Kidney (tissue), 14 donors: Measurements from ENCODE around the gene UTP25. TPM values are rescaled to one million over a fixed set of nuclear protein-coding genes. Genes with fewer than 3 reads are reported as not detected.

Source experiments
- DNase-seq, 5 donors: peaks; one replicate each; pipeline ENCODE4 v3.0.0-alpha.2; 2013 to 2020
- FAIRE-seq: peaks from 2 replicates; lab custom pipeline; 2012; peaks lifted over from hg19 to GRCh38; lab: Jason Lieb, UNC
- H3K27ac ChIP-seq, 2 donors: one replicate each; pipeline ENCODE4 v1.7.0; 2013; ENCODE audit warnings: low read depth in 2 of 2, low read length in 2 of 2, inconsistent platforms in 1 of 2
- H3K27me3 ChIP-seq: one replicate; pipeline ENCODE4 v1.7.1; 2013; ENCODE audit warnings: low read length, inconsistent platforms; ENCODE audit not compliant: control insufficient read depth, insufficient read depth
- H3K36me3 ChIP-seq, 3 donors: one replicate each; pipeline versions ENCODE4 v1.7.0 to v1.7.1; 2013; ENCODE audit warnings: low read length in 3 of 3, control low read depth in 1 of 3, inconsistent platforms in 1 of 3; ENCODE audit not compliant: insufficient read depth in 3 of 3, control insufficient read depth in 2 of 3
- H3K4me1 ChIP-seq, 3 donors: one replicate each; pipeline versions ENCODE4 v1.7.0 to v1.7.1; 2013; ENCODE audit warnings: low read length in 3 of 3, inconsistent platforms in 1 of 3, low read depth in 1 of 3; ENCODE audit not compliant: control insufficient read depth in 2 of 3, insufficient read depth in 2 of 3
- H3K4me3 ChIP-seq, 3 donors: one replicate each; pipeline versions ENCODE4 v1.7.0 to v1.8.1; 2013; ENCODE audit warnings: low read length in 3 of 3, control low read depth in 1 of 3, inconsistent platforms in 1 of 3
- H3K9ac ChIP-seq, 3 donors: one replicate each; pipeline versions ENCODE4 v1.7.0 to v1.7.1; 2013; ENCODE audit warnings: low read length in 3 of 3, control low read depth in 1 of 3, inconsistent platforms in 1 of 3
- H3K9me3 ChIP-seq, 3 donors: one replicate each; pipeline versions ENCODE4 v1.7.0 to v1.7.1; 2013; ENCODE audit warnings: low read length in 3 of 3, control low read depth in 1 of 3, inconsistent platforms in 1 of 3; ENCODE audit not compliant: control insufficient read depth in 2 of 3, insufficient read depth in 1 of 3
- intact Hi-C: fragments of 100-400 bp; cut with DNase I; formaldehyde crosslinking; loops from one replicate; pipeline ENCODE4 v1.11.1; 2022
- polyA plus RNA-seq: library from polyadenylated mRNA; stranded (reverse); fragments of 350-450 nt; fragmentation: Illumina TruSeq; extraction: RNeasy Lipid Tissue Mini Kit (QIAGEN cat#74804); gene quantifications from one replicate; pipeline ENCODE4 v1.2.3, GENCODE V29; 2014; ENCODE audit warnings: low read depth, low replicate concordance; ENCODE audit not compliant: insufficient read depth
- total RNA-seq: library from RNA; stranded (reverse); fragmentation: NEBNext Ultra II Directional; extraction: Animal tissue kit (Norgen Biotek cat#: 25700); gene quantifications from one replicate; pipeline ENCODE4 v1.2.1, GENCODE V29; 2021
- TF ChIP-seq, protein P1 (sequence below): IDR thresholded peaks from 3 replicates; pipeline ENCODE4 v1.5.1; 2012; ENCODE audit warnings: mild to moderate bottlenecking, moderate library complexity, borderline replicate concordance; ENCODE audit not compliant: insufficient read depth; ENCODE audit errors: extremely low read depth
- donor health status: control.
- donor health status: control.
- donor health status: control.
- donor health status: control.
- donor health status: control.
- donor health status: DM: yes; HTN: yes; CAD: no.
- donor health status: Normal renal cell carcinoma (clear cell type).

Gene UTP25
- total and polyA plus RNA-seq, 2 donors from 2014 or later, result 2.0 to 8.9 TPM

DNA sequence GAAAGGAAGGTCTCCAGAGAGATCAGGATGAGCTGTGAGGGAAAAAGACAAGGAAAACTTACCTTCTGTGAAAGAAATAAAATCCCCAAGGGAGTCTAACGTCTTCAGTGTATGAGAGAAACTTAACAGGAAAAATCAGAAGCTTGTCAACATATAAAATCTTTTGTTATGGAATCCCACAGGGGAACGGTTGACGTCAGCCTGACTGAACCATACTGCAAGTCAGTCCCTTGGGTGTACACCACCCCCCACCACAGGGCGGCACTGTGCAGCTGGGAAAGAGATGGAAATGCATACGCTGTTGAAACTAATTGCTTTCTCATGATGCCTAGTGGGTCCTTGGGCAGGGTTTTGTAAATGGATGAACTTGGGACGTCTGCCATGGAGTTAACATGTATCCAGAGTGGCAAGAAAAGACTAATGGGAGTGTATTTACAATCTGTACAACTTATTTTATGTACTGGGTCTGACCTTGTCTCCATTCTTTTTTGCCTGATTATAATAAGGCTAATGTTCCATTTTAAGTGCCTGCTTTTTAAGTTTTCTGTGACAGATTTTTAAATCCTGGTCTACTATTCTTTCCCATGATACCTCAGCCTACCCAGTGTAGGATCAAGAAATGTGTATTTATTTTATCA, 22.7 kb downstream of the UTP25 start:
- no peak overlapping the region for H3K9ac ChIP-seq
- H3K27ac ChIP-seq, result no peak overlapping the region
- TF ChIP-seq, protein P1, sequence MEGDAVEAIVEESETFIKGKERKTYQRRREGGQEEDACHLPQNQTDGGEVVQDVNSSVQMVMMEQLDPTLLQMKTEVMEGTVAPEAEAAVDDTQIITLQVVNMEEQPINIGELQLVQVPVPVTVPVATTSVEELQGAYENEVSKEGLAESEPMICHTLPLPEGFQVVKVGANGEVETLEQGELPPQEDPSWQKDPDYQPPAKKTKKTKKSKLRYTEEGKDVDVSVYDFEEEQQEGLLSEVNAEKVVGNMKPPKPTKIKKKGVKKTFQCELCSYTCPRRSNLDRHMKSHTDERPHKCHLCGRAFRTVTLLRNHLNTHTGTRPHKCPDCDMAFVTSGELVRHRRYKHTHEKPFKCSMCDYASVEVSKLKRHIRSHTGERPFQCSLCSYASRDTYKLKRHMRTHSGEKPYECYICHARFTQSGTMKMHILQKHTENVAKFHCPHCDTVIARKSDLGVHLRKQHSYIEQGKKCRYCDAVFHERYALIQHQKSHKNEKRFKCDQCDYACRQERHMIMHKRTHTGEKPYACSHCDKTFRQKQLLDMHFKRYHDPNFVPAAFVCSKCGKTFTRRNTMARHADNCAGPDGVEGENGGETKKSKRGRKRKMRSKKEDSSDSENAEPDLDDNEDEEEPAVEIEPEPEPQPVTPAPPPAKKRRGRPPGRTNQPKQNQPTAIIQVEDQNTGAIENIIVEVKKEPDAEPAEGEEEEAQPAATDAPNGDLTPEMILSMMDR, result peak; percentile 39
- no peak overlapping the region for H3K4me3 ChIP-seq
- no peaks in the 10 kb centered on the region for H3K4me1 ChIP-seq
- peaks cover 3 to 31% (median 17%) of the 10 kb centered on the region in 3 donors for H3K36me3 ChIP-seq
- H3K27me3 ChIP-seq, result no peaks in the 10 kb centered on the region
- intact Hi-C loops, result loop anchor here (5.0 kb wide), 1 partner anchor 142 kb away; no protein-coding TSS in a partner anchor
- H3K9me3 ChIP-seq, result no peaks in the 10 kb centered on the region
- FAIRE-seq, result no peak
- peak in 3 of 5 donors; percentile 13 to 39 (median 37) for DNase-seq

DNA sequence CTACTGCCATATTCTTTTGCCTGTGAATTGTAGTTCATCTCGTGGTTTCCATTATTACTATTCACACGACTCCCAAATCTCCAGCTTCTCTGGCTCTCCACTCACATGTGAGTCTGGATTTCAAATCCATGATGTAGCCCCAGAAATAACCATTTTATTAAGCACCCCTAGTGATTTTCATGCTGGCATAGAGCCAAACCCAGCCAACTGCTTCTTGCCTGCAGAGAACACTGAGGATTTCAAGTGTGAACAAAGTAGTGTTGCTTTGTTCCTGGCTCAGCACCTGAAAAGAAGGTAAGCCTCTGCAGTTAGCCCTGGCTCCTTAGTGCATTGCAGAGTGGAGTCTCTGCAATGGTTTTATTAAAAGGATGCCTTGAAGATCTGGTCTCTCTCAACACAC, 25.9 kb downstream of the UTP25 start:
- no peak overlapping the region for H3K9ac ChIP-seq
- intact Hi-C loops, result loop anchor here (5.0 kb wide), 1 partner anchor 139 kb away; no protein-coding TSS in a partner anchor
- H3K9me3 ChIP-seq, result no peaks in the 10 kb centered on the region
- no peaks in the 10 kb centered on the region for H3K27me3 ChIP-seq
- H3K4me3 ChIP-seq, result no peak overlapping the region
- DNase-seq (no peak), FAIRE-seq (no peak)
- H3K4me1 ChIP-seq, result no peaks in the 10 kb centered on the region
- no peak overlapping the region for H3K27ac ChIP-seq
- TF ChIP-seq, protein P1, result no peak
- peaks cover 3 to 25% (median 15%) of the 10 kb centered on the region in 3 donors for H3K36me3 ChIP-seq

DNA sequence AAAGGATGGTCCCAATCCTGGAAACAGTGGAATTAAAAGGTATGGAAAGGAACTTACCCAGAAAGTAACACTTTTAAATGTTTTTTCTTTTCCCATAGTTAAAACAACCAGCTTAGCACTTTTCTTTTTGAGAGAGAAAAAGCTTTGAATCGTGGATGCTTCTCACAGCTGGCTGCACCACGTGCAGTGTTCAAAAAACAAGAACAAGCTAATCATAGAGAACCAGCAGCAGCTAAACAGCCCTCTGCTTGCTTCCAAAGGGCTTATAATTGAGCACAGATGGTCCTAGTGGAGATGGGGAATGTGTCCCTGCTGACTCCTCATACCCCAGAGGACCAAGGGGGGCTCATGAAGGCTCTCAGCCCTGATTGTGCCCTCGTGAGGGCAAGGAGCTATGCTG, 26.4 kb downstream of the UTP25 start:
- TF ChIP-seq, protein P1, result no peak
- FAIRE-seq, result no peak
- intact Hi-C loops, result loop anchor here (5.0 kb wide), 1 partner anchor 138 kb away; no protein-coding TSS in a partner anchor
- Histone ChIP-seq H3K27ac (no peak overlapping the region), H3K9ac (no peak overlapping the region), H3K9me3 (no peaks in the 10 kb centered on the region), H3K36me3 (peaks cover 3 to 25% (median 15%) of the 10 kb centered on the region in 3 donors), H3K4me1 (no peaks in the 10 kb centered on the region), H3K27me3 (no peaks in the 10 kb centered on the region), H3K4me3 (no peak overlapping the region)
- DNase-seq, result no peak

DNA sequence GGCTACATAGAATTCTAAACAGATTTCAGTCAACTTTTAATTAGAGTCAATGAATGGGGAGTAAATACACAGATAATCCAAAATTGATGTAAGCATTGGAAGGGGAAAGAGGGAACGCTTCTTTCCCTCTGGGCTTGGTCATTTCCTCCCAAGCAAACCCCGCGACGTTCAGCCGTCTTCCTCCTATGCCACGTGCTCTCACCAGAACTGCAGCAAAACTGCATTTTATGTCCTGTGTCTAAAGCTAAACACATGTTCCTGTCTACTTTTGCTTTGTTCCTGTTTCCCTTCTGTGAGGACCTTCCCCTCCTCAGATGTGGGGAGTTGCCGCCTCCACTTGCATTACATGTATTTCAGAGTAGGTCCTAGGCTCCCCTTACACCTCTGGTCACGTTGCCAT, 27.2 kb downstream of the UTP25 start:
- Histone ChIP-seq H3K9me3 (no peaks in the 10 kb centered on the region), H3K27me3 (no peaks in the 10 kb centered on the region), H3K9ac (no peak overlapping the region), H3K4me1 (no peaks in the 10 kb centered on the region), H3K4me3 (no peak overlapping the region), H3K27ac (no peak overlapping the region), H3K36me3 (peaks cover 3 to 25% (median 14%) of the 10 kb centered on the region in 3 donors)
- no peak for DNase-seq
- no peak for FAIRE-seq
- TF ChIP-seq, protein P1, result no peak
- intact Hi-C loops, result no loop called here
